ENCODE data around the gene ERP44.

- TF ChIP-seq EZH2 (IDR thresholded peaks at IDR 0.05; ENCODE audit: low read depth), result no peak
- no peak for TF ChIP-seq CTCF (conservative IDR thresholded peaks at IDR 0.05)
Observed at GRCh38 chr9:100105861-100106260, 7.1 kb upstream of the ERP44 start.

Measured in PC-9 (cell line).